GM23338 (cell line): Measurements from ENCODE around the gene THBS2. TPM values are rescaled to one million over a fixed set of nuclear protein-coding genes. Genes with fewer than 3 reads are reported as not detected.

Experiments used
- ATAC-seq: fragments of 200-7000 bp; cut with Tn5 transposase; 3 replicates; pipeline ENCODE4 v1.9.1; 2020
- DNase-seq: peaks from one replicate; pipeline ENCODE4 v3.0.0-alpha.2; 2015; ENCODE audit warnings: low spot score
- H2AFZ ChIP-seq: fragments of 200-600 bp; sonication (generic); 2 replicates; pipeline ENCODE4 v1.8.0; 2016; ENCODE audit warnings: antibody characterized with exemption, mild to moderate bottlenecking, moderate library complexity
- H3F3A ChIP-seq: fragments of 200-600 bp; sonication (generic); replicated peaks from 2 replicates; pipeline ENCODE4 v1.8.0; 2017; ENCODE audit warnings: antibody characterized with exemption, mixed run types, low read depth
- H3K27ac ChIP-seq: fragments of 200-600 bp; sonication (generic); 2 replicates; pipeline ENCODE4 v1.6.1; 2016; ENCODE audit warnings: low read depth
- H3K27me3 ChIP-seq: fragments of 200-600 bp; sonication (generic); 2 replicates; pipeline ENCODE4 v1.8.0; 2016; ENCODE audit warnings: mild to moderate bottlenecking, mixed run types, moderate library complexity; ENCODE audit not compliant: insufficient read depth
- H3K36me3 ChIP-seq: fragments of 200-600 bp; sonication (generic); 2 replicates; pipeline ENCODE4 v1.8.0; 2016; ENCODE audit warnings: mild to moderate bottlenecking; ENCODE audit not compliant: insufficient read depth
- H3K4me1 ChIP-seq: fragments of 200-600 bp; sonication (generic); 2 replicates; pipeline ENCODE4 v1.8.0; 2016; ENCODE audit warnings: mild to moderate bottlenecking, moderate library complexity; ENCODE audit not compliant: insufficient read depth
- H3K4me2 ChIP-seq: fragments of 200-600 bp; sonication (generic); 2 replicates; pipeline ENCODE4 v1.7.1; 2017; ENCODE audit warnings: mixed run types
- H3K4me3 ChIP-seq: fragments of 200-600 bp; sonication (generic); 2 replicates; pipeline ENCODE4 v1.6.1; 2016; ENCODE audit warnings: mixed run types
- H3K79me2 ChIP-seq: fragments of 200-600 bp; sonication (generic); replicated peaks from 2 replicates; pipeline ENCODE4 v1.8.0; 2017; ENCODE audit warnings: mild to moderate bottlenecking; ENCODE audit not compliant: insufficient read depth
- H3K9me2 ChIP-seq: fragments of 200-600 bp; sonication (generic); 2 replicates; pipeline ENCODE4 v1.8.0; 2017; ENCODE audit not compliant: insufficient read depth
- H4K20me1 ChIP-seq: fragments of 200-600 bp; sonication (generic); replicated peaks from 2 replicates; pipeline ENCODE4 v1.8.0; 2017; ENCODE audit warnings: mild to moderate bottlenecking; ENCODE audit not compliant: insufficient read depth
- H3K27ac Mint-ChIP-seq: 2 replicates; pipeline ENCODE4 v1.8.0; 2020; ENCODE audit warnings: inconsistent platforms, mild to moderate bottlenecking, moderate library complexity, mixed read lengths
- H3K27me3 Mint-ChIP-seq: 3 replicates; pipeline ENCODE4 v1.8.0; 2022; ENCODE audit warnings: low read depth, mild to moderate bottlenecking, moderate library complexity, mixed read lengths, inconsistent platforms; ENCODE audit not compliant: insufficient read depth, poor library complexity
- H3K36me3 Mint-ChIP-seq: 3 replicates; pipeline ENCODE4 v1.8.0; 2021; ENCODE audit warnings: low read depth, mild to moderate bottlenecking, inconsistent platforms, moderate library complexity, mixed read lengths
- H3K4me1 Mint-ChIP-seq: 3 replicates; pipeline ENCODE4 v1.8.0; 2020; ENCODE audit warnings: mild to moderate bottlenecking, inconsistent platforms, mixed read lengths
- H3K4me3 Mint-ChIP-seq: 3 replicates; pipeline ENCODE4 v1.8.0; 2021; ENCODE audit warnings: moderate library complexity, mild to moderate bottlenecking, inconsistent platforms, mixed read lengths
- H3K9me3 Mint-ChIP-seq: 3 replicates; pipeline ENCODE4 v1.8.0; 2020; ENCODE audit warnings: moderate library complexity, mild to moderate bottlenecking, inconsistent platforms, mixed read lengths
- CREB1 ChIP-seq: fragments of 250-450 bp; sonication (Bioruptor Pico); IDR thresholded peaks from 2 replicates; pipeline ENCODE4 v1.5.0; 2020; ENCODE audit warnings: low read depth, mild to moderate bottlenecking, moderate library complexity
- EZH2 ChIP-seq: fragments of 200-600 bp; sonication (generic); IDR thresholded peaks from one replicate; pipeline ENCODE4 v1.8.0; 2017; ENCODE audit warnings: antibody characterized with exemption, mild to moderate bottlenecking, low read depth; ENCODE audit not compliant: unreplicated experiment
- EZH2phosphoT487 ChIP-seq: fragments of 200-600 bp; sonication (generic); IDR thresholded peaks from one replicate; pipeline ENCODE4 v1.8.1; 2018; ENCODE audit warnings: antibody characterized with exemption; ENCODE audit not compliant: unreplicated experiment
- JUNB ChIP-seq: IDR thresholded peaks from one replicate; pipeline ENCODE4 v1.6.1; 2016; ENCODE audit warnings: antibody characterized with exemption; ENCODE audit not compliant: unreplicated experiment
- NANOG ChIP-seq: IDR thresholded peaks from 2 replicates; pipeline ENCODE4 v1.6.1; 2016; ENCODE audit warnings: antibody characterized with exemption, borderline replicate concordance
- POLR2AphosphoS5 ChIP-seq: IDR thresholded peaks from 2 replicates; pipeline ENCODE4 v1.6.1; 2016; ENCODE audit warnings: antibody characterized with exemption, low read depth
- STAT1 ChIP-seq: IDR thresholded peaks from one replicate; pipeline ENCODE4 v1.6.1; 2016; ENCODE audit warnings: antibody characterized with exemption; ENCODE audit not compliant: unreplicated experiment
- ZNF114 ChIP-seq: fragments of 250-450 bp; sonication (Bioruptor Pico); IDR thresholded peaks from 2 replicates; pipeline ENCODE4 v1.5.0; 2020; ENCODE audit warnings: mild to moderate bottlenecking, moderate library complexity
- ZNF331 ChIP-seq: fragments of 250-450 bp; sonication (Bioruptor Pico); IDR thresholded peaks from 2 replicates; pipeline ENCODE4 v1.5.0; 2020; ENCODE audit warnings: low read depth, mild to moderate bottlenecking, moderate library complexity
- polyA plus RNA-seq: library from polyadenylated mRNA; unstranded; fragments of >200 nt; fragmentation: Nextera tagmentation; extraction: Ambion mirVana; gene quantifications from 2 replicates; pipeline ENCODE4 v1.2.1, GENCODE V29; 2016
- total RNA-seq: library from RNA; depleted of rRNA; stranded (reverse); fragments of >200 nt; shearing (Covaris generic); gene quantifications from 2 replicates; pipeline ENCODE4 v1.2.3, GENCODE V29; 2014
- TF ChIP-seq, protein P1 (sequence below), 2 experiments: fragments of 200-600 bp in 1 of 2; sonication (generic) in 1 of 2; conservative IDR thresholded peaks; 2 replicates each; pipeline versions ENCODE4 v1.5.1 to v1.6.1; 2016 to 2017; ENCODE audit warnings: antibody characterized with exemption in 2 of 2, low read depth in 2 of 2, mild to moderate bottlenecking in 2 of 2, moderate library complexity in 1 of 2
- TF ChIP-seq, protein P2 (sequence below): IDR thresholded peaks from one replicate; pipeline ENCODE4 v1.6.1; 2018; ENCODE audit warnings: antibody characterized with exemption; ENCODE audit not compliant: unreplicated experiment
- TF ChIP-seq, protein P3 (sequence below): fragments of 250-450 bp; sonication (Bioruptor Pico); IDR thresholded peaks from 2 replicates; pipeline ENCODE4 v1.5.0; 2020; ENCODE audit warnings: mild to moderate bottlenecking, moderate library complexity
- TF ChIP-seq, protein P4 (sequence below): IDR thresholded peaks from 2 replicates; pipeline ENCODE4 v1.6.1; 2016; ENCODE audit warnings: antibody characterized with exemption

THBS2 gene
- total and polyA plus RNA-seq, 2 experiments from 2014 or later = 7.9 to 44.7 TPM

DNA sequence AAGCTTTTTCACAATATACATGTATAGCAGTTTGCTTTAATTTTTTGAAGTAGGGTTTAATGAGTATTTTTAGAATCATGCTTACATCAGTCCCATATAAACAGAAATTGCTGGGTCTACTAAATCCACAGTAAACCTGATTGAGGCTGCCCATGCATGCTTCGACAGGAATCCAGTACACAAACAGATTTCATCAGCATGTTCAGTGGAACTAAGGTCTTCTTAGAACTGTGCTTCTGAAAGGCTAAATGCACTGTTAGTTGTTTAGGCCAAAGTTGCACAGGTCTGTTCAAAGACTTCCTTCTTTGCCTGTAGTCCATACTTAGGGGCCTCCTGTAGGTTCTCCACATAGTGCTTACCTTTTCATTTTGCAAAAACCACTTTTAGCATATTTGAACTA lies 42.5 kb upstream of the THBS2 start:
- no peak for ATAC-seq
- Histone ChIP-seq H3K9me2 (peaks cover 2% of the 10 kb centered on the region; the same call in 1 of the 2 replicates), H3K4me1 (no peaks in the 10 kb centered on the region), H4K20me1 (no peaks in the 10 kb centered on the region), H2AFZ (peak overlapping the region; percentile 16; the same call in 1 of the 2 replicates), H3K4me2 (no peak overlapping the region), H3F3A (no peaks in the 10 kb centered on the region), H3K36me3 (no peaks in the 10 kb centered on the region), H3K79me2 (no peaks in the 10 kb centered on the region), H3K27me3 (no peaks in the 10 kb centered on the region), H3K27ac (no peak overlapping the region), H3K4me3 (no peak overlapping the region)
- peaks cover 8% of the 10 kb centered on the region; the same call in 1 of the 3 replicates for H3K9me3 Mint-ChIP-seq
- peaks cover 6% of the 10 kb centered on the region; the same call in 2 of the 3 replicates for H3K4me1 Mint-ChIP-seq
- H3K27me3 Mint-ChIP-seq = no peaks in the 10 kb centered on the region
- no peak for TF ChIP-seq ZNF331 (CRISPR knock-in tag)
- TF ChIP-seq, protein P1, sequence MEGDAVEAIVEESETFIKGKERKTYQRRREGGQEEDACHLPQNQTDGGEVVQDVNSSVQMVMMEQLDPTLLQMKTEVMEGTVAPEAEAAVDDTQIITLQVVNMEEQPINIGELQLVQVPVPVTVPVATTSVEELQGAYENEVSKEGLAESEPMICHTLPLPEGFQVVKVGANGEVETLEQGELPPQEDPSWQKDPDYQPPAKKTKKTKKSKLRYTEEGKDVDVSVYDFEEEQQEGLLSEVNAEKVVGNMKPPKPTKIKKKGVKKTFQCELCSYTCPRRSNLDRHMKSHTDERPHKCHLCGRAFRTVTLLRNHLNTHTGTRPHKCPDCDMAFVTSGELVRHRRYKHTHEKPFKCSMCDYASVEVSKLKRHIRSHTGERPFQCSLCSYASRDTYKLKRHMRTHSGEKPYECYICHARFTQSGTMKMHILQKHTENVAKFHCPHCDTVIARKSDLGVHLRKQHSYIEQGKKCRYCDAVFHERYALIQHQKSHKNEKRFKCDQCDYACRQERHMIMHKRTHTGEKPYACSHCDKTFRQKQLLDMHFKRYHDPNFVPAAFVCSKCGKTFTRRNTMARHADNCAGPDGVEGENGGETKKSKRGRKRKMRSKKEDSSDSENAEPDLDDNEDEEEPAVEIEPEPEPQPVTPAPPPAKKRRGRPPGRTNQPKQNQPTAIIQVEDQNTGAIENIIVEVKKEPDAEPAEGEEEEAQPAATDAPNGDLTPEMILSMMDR (conservative IDR thresholded peaks at IDR 0.05; ENCODE audit: low read depth in 2 of 2) = no peak
- no peak for TF ChIP-seq STAT1
- no peak for TF ChIP-seq POLR2AphosphoS5
- no peak for TF ChIP-seq CREB1 (CRISPR knock-in tag)
- no peak for TF ChIP-seq EZH2phosphoT487
- TF ChIP-seq, protein P2, sequence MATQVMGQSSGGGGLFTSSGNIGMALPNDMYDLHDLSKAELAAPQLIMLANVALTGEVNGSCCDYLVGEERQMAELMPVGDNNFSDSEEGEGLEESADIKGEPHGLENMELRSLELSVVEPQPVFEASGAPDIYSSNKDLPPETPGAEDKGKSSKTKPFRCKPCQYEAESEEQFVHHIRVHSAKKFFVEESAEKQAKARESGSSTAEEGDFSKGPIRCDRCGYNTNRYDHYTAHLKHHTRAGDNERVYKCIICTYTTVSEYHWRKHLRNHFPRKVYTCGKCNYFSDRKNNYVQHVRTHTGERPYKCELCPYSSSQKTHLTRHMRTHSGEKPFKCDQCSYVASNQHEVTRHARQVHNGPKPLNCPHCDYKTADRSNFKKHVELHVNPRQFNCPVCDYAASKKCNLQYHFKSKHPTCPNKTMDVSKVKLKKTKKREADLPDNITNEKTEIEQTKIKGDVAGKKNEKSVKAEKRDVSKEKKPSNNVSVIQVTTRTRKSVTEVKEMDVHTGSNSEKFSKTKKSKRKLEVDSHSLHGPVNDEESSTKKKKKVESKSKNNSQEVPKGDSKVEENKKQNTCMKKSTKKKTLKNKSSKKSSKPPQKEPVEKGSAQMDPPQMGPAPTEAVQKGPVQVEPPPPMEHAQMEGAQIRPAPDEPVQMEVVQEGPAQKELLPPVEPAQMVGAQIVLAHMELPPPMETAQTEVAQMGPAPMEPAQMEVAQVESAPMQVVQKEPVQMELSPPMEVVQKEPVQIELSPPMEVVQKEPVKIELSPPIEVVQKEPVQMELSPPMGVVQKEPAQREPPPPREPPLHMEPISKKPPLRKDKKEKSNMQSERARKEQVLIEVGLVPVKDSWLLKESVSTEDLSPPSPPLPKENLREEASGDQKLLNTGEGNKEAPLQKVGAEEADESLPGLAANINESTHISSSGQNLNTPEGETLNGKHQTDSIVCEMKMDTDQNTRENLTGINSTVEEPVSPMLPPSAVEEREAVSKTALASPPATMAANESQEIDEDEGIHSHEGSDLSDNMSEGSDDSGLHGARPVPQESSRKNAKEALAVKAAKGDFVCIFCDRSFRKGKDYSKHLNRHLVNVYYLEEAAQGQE = no peak
- TF ChIP-seq, protein P3, sequence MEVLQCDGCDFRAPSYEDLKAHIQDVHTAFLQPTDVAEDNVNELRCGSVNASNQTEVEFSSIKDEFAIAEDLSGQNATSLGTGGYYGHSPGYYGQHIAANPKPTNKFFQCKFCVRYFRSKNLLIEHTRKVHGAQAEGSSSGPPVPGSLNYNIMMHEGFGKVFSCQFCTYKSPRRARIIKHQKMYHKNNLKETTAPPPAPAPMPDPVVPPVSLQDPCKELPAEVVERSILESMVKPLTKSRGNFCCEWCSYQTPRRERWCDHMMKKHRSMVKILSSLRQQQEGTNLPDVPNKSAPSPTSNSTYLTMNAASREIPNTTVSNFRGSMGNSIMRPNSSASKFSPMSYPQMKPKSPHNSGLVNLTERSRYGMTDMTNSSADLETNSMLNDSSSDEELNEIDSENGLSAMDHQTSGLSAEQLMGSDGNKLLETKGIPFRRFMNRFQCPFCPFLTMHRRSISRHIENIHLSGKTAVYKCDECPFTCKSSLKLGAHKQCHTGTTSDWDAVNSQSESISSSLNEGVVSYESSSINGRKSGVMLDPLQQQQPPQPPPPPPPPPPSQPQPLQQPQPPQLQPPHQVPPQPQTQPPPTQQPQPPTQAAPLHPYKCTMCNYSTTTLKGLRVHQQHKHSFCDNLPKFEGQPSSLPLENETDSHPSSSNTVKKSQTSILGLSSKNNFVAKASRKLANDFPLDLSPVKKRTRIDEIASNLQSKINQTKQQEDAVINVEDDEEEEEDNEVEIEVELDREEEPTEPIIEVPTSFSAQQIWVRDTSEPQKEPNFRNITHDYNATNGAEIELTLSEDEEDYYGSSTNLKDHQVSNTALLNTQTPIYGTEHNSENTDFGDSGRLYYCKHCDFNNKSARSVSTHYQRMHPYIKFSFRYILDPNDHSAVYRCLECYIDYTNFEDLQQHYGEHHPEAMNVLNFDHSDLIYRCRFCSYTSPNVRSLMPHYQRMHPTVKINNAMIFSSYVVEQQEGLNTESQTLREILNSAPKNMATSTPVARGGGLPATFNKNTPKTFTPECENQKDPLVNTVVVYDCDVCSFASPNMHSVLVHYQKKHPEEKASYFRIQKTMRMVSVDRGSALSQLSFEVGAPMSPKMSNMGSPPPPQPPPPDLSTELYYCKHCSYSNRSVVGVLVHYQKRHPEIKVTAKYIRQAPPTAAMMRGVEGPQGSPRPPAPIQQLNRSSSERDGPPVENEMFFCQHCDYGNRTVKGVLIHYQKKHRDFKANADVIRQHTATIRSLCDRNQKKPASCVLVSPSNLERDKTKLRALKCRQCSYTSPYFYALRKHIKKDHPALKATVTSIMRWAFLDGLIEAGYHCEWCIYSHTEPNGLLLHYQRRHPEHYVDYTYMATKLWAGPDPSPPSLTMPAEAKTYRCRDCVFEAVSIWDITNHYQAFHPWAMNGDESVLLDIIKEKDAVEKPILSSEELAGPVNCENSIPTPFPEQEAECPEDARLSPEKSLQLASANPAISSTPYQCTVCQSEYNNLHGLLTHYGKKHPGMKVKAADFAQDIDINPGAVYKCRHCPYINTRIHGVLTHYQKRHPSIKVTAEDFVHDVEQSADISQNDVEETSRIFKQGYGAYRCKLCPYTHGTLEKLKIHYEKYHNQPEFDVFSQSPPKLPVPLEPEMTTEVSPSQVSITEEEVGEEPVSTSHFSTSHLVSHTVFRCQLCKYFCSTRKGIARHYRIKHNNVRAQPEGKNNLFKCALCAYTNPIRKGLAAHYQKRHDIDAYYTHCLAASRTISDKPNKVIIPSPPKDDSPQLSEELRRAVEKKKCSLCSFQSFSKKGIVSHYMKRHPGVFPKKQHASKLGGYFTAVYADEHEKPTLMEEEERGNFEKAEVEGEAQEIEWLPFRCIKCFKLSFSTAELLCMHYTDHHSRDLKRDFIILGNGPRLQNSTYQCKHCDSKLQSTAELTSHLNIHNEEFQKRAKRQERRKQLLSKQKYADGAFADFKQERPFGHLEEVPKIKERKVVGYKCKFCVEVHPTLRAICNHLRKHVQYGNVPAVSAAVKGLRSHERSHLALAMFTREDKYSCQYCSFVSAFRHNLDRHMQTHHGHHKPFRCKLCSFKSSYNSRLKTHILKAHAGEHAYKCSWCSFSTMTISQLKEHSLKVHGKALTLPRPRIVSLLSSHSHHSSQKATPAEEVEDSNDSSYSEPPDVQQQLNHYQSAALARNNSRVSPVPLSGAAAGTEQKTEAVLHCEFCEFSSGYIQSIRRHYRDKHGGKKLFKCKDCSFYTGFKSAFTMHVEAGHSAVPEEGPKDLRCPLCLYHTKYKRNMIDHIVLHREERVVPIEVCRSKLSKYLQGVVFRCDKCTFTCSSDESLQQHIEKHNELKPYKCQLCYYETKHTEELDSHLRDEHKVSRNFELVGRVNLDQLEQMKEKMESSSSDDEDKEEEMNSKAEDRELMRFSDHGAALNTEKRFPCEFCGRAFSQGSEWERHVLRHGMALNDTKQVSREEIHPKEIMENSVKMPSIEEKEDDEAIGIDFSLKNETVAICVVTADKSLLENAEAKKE (CRISPR knock-in tag) = no peak
- TF ChIP-seq, protein P4, sequence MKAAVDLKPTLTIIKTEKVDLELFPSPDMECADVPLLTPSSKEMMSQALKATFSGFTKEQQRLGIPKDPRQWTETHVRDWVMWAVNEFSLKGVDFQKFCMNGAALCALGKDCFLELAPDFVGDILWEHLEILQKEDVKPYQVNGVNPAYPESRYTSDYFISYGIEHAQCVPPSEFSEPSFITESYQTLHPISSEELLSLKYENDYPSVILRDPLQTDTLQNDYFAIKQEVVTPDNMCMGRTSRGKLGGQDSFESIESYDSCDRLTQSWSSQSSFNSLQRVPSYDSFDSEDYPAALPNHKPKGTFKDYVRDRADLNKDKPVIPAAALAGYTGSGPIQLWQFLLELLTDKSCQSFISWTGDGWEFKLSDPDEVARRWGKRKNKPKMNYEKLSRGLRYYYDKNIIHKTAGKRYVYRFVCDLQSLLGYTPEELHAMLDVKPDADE = no peak
- TF ChIP-seq JUNB = no peak
- no peak for TF ChIP-seq ZNF114 (CRISPR knock-in tag)
- no peak for TF ChIP-seq NANOG
- no peak for TF ChIP-seq EZH2
- no peak overlapping the region for H3K4me3 Mint-ChIP-seq
- H3K36me3 Mint-ChIP-seq = no peaks in the 10 kb centered on the region; the same call in 2 of the 3 replicates
- no peak overlapping the region for H3K27ac Mint-ChIP-seq
- no peak for DNase-seq
